ENCODE results near the gene LHFPL2. TPM values are rescaled to one million over a fixed set of nuclear protein-coding genes. Genes with fewer than 3 reads are reported as not detected.

Gene LHFPL2
- polyA plus RNA-seq, 1 of the 3 experiments (the other 2 are of a cell fraction) = 10.4 TPM

GRCh38 chr5:78653031-78653430, 4.5 kb upstream of the LHFPL2 start:
- H3K9me2 ChIP-seq = no peaks in the 10 kb centered on the region
- peaks cover 7 to 9% of the 10 kb centered on the region in 2 experiments; a peak in 3 of 4 replicates for H3K4me1 ChIP-seq (ENCODE audit: control insufficient read depth in 1 of 2, insufficient read depth in 2 of 2, low read depth in 1 of 2, low read length in 1 of 2)
- no peak overlapping the region for H3K27ac ChIP-seq (ENCODE audit: low read depth in 2 of 2, low read length in 1 of 2)
- H4K20me1 ChIP-seq (ENCODE audit: insufficient read depth) = no peaks in the 10 kb centered on the region
- WGBS (ENCODE audit: low lambda C conversion rate) = 100% methylated on average over 2 of the region's 2 CpGs
- TF ChIP-seq GABPA (IDR thresholded peaks at IDR 0.05; ENCODE audit: low read depth) (no peak), TAF1 (IDR thresholded peaks at IDR 0.05; ENCODE audit: borderline replicate concordance, low read depth, low read length) (no peak), ELF1 (IDR thresholded peaks at IDR 0.05) (no peak), MXI1 (IDR thresholded peaks at IDR 0.05; ENCODE audit: low read depth, low read length) (no peak), SIN3A (IDR thresholded peaks at IDR 0.05; ENCODE audit: borderline replicate concordance, low read depth, low read length) (no peak), SMC3 (IDR thresholded peaks at IDR 0.05; ENCODE audit: low read depth, low read length) (no peak), RXRA (IDR thresholded peaks at IDR 0.05; ENCODE audit: borderline replicate concordance, low read depth) (no peak), GATA2 (CRISPR knock-in tag; IDR thresholded peaks at IDR 0.05) (no peak), NFIC (IDR thresholded peaks at IDR 0.05; ENCODE audit: borderline replicate concordance) (no peak), RFX5 (IDR thresholded peaks at IDR 0.05; ENCODE audit: low read length) (no peak), JUND (IDR thresholded peaks at IDR 0.05) (no peak), YY1 (IDR thresholded peaks at IDR 0.05; ENCODE audit: low read depth) (no peak), PBX3 (IDR thresholded peaks at IDR 0.05) (no peak), NRF1 (IDR thresholded peaks at IDR 0.05; ENCODE audit: low read depth, low read length) (no peak), POLR2AphosphoS5 (IDR thresholded peaks at IDR 0.05; ENCODE audit: low read depth, low read length) (no peak), CTCF (IDR thresholded peaks at IDR 0.05) (no peak), FOXJ3 (CRISPR knock-in tag; IDR thresholded peaks at IDR 0.05) (no peak), EP300 (IDR thresholded peaks at IDR 0.05; ENCODE audit: borderline replicate concordance in 1 of 2, low read depth in 1 of 2, low read length in 1 of 2) (no peak)
- TF ChIP-seq, protein P1, sequence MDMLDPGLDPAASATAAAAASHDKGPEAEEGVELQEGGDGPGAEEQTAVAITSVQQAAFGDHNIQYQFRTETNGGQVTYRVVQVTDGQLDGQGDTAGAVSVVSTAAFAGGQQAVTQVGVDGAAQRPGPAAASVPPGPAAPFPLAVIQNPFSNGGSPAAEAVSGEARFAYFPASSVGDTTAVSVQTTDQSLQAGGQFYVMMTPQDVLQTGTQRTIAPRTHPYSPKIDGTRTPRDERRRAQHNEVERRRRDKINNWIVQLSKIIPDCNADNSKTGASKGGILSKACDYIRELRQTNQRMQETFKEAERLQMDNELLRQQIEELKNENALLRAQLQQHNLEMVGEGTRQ (IDR thresholded peaks at IDR 0.05; ENCODE audit: borderline replicate concordance, low read depth, low read length) = no peak
- peaks cover under 1% of the 10 kb centered on the region; the same call in 1 of the 2 replicates for H3K79me2 ChIP-seq (ENCODE audit: insufficient read depth)
- H3K9ac ChIP-seq = no peak overlapping the region
- no peaks in the 10 kb centered on the region for H3K27me3 ChIP-seq (ENCODE audit: insufficient read depth)
- no peak overlapping the region for H2AFZ ChIP-seq (ENCODE audit: low read depth)
- H3K36me3 ChIP-seq (replicated peaks in 1 of 2; ENCODE audit: control insufficient read depth in 1 of 2, insufficient read depth in 2 of 2, low read length in 1 of 2) = no peaks in the 10 kb centered on the region
- DNase-seq = no peak
- H3K4me3 ChIP-seq (ENCODE audit: low read depth in 2 of 2, low read length in 1 of 2) = no peak overlapping the region
- ChIA-PET CTCF (no interaction called here), POLR2A (no interaction called here)
- no peak overlapping the region for H3K4me2 ChIP-seq
- H3K9me3 ChIP-seq = no peaks in the 10 kb centered on the region
- peaks cover 17% of the 10 kb centered on the region for H3F3A ChIP-seq (replicated peaks; ENCODE audit: insufficient read depth)
